ENCODE results near the gene MAEA.

The MAEA gene

GRCh38 chr4:1340861-1341260, 51.2 kb downstream of the MAEA start:
- Histone ChIP-seq H3K79me2 (ENCODE audit: insufficient read depth, low read length) (peaks cover 7% of the 10 kb centered on the region; the same call in 1 of the 2 replicates), H4K20me1 (ENCODE audit: insufficient read depth, low read length, poor library complexity, severe bottlenecking) (no peaks in the 10 kb centered on the region), H3K9me3 (ENCODE audit: insufficient read depth, low read depth, low read length) (no peaks in the 10 kb centered on the region), H2AFZ (ENCODE audit: low read length) (no peak overlapping the region), H3K9me2 (replicated peaks; ENCODE audit: low read depth, low read length) (no peaks in the 10 kb centered on the region), H3K27me3 (ENCODE audit: insufficient read depth, low read length, poor library complexity, severe bottlenecking) (no peaks in the 10 kb centered on the region), H3K9ac (ENCODE audit: low read depth, low read length, poor library complexity, severe bottlenecking) (no peak overlapping the region), H3K4me3 (ENCODE audit: low read length, poor library complexity, severe bottlenecking) (no peak overlapping the region), H3K4me1 (ENCODE audit: insufficient read depth, low read length, poor library complexity, severe bottlenecking) (peaks cover 5% of the 10 kb centered on the region), H3K4me2 (ENCODE audit: low read depth, low read length, poor library complexity, severe bottlenecking) (no peak overlapping the region), H3F3A (ENCODE audit: low read depth) (no peaks in the 10 kb centered on the region), H3K36me3 (ENCODE audit: insufficient read depth, low read length) (peaks cover 53% of the 10 kb centered on the region; the same call in 1 of the 2 replicates)
- no peak for TF ChIP-seq CTCF (conservative IDR thresholded peaks at IDR 0.05; ENCODE audit: low read length)
- no peak for TF ChIP-seq EZH2phosphoT487 (IDR thresholded peaks at IDR 0.05; ENCODE audit: borderline replicate concordance)

DNA sequence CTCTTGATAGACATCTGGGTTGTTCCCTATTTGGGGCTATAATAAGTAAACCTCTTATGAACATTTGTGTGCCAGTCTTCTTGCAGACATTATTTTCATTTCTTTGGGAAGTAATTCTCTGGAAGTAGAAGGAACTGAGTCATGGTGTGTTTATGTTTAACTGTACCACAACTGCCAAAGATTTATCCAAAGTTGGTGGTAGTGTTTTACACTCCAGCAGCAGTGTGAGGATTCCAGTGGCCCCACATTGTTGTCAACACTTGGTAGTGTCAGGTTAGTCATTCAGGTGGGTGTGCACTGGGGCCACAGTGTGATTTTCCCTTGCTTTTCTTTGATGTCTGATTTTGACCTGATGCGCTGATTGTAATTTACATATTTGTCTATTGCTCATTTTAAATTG, 52.3 kb downstream of the MAEA start:
- Histone ChIP-seq H3K4me3 (ENCODE audit: low read length, poor library complexity, severe bottlenecking) (no peak overlapping the region), H4K20me1 (ENCODE audit: insufficient read depth, low read length, poor library complexity, severe bottlenecking) (no peaks in the 10 kb centered on the region), H3K36me3 (ENCODE audit: insufficient read depth, low read length) (peaks cover 42% of the 10 kb centered on the region; the same call in 1 of the 2 replicates), H3K4me1 (ENCODE audit: insufficient read depth, low read length, poor library complexity, severe bottlenecking) (peaks cover 5% of the 10 kb centered on the region), H3K9ac (ENCODE audit: low read depth, low read length, poor library complexity, severe bottlenecking) (no peak overlapping the region), H3K79me2 (ENCODE audit: insufficient read depth, low read length) (peaks cover 7% of the 10 kb centered on the region; the same call in 1 of the 2 replicates), H3K4me2 (ENCODE audit: low read depth, low read length, poor library complexity, severe bottlenecking) (no peak overlapping the region), H3K27me3 (ENCODE audit: insufficient read depth, low read length, poor library complexity, severe bottlenecking) (no peaks in the 10 kb centered on the region), H2AFZ (ENCODE audit: low read length) (no peak overlapping the region), H3F3A (ENCODE audit: low read depth) (no peaks in the 10 kb centered on the region), H3K9me3 (ENCODE audit: insufficient read depth, low read depth, low read length) (no peaks in the 10 kb centered on the region), H3K9me2 (replicated peaks; ENCODE audit: low read depth, low read length) (no peaks in the 10 kb centered on the region)
- TF ChIP-seq EZH2phosphoT487 (IDR thresholded peaks at IDR 0.05; ENCODE audit: borderline replicate concordance) = no peak
- no peak for TF ChIP-seq CTCF (conservative IDR thresholded peaks at IDR 0.05; ENCODE audit: low read length)

DNA sequence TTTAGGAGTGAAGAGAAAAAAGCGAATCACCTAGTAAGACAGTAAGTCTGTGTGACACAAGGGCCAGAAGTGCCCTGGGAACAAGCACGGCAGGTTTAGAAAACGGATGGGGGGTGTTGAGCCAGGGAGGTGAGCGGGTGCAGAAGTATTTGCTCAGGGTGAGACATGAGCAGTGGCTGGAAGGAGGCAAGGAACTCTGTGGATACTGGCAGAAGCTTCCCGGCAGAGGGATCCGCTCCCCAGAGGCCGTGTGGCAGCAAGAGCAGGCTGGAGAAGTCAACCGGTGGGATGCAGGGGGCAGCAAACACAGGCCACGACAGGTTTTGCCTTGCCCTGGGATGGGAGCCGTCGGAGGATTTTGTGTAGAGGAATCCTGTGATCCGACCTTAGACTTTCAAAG, 55.0 kb downstream of the MAEA start:
- Histone ChIP-seq H3K4me2 (ENCODE audit: low read depth, low read length, poor library complexity, severe bottlenecking) (peak overlapping the region; percentile 97), H3K9me2 (replicated peaks; ENCODE audit: low read depth, low read length) (no peaks in the 10 kb centered on the region), H4K20me1 (ENCODE audit: insufficient read depth, low read length, poor library complexity, severe bottlenecking) (no peaks in the 10 kb centered on the region), H3K9ac (ENCODE audit: low read depth, low read length, poor library complexity, severe bottlenecking) (no peak overlapping the region), H2AFZ (ENCODE audit: low read length) (no peak overlapping the region), H3K36me3 (ENCODE audit: insufficient read depth, low read length) (peaks cover 17% of the 10 kb centered on the region; the same call in 1 of the 2 replicates), H3F3A (ENCODE audit: low read depth) (no peaks in the 10 kb centered on the region), H3K79me2 (ENCODE audit: insufficient read depth, low read length) (peaks cover 25% of the 10 kb centered on the region), H3K9me3 (ENCODE audit: insufficient read depth, low read depth, low read length) (no peaks in the 10 kb centered on the region), H3K4me1 (ENCODE audit: insufficient read depth, low read length, poor library complexity, severe bottlenecking) (peaks cover 24% of the 10 kb centered on the region), H3K27me3 (ENCODE audit: insufficient read depth, low read length, poor library complexity, severe bottlenecking) (no peaks in the 10 kb centered on the region), H3K4me3 (ENCODE audit: low read length, poor library complexity, severe bottlenecking) (peak overlapping the region; percentile 83)
- no peak for TF ChIP-seq CTCF (conservative IDR thresholded peaks at IDR 0.05; ENCODE audit: low read length)
- no peak for TF ChIP-seq EZH2phosphoT487 (IDR thresholded peaks at IDR 0.05; ENCODE audit: borderline replicate concordance)

Data from Loucy (cell line).